IMR-90 (cell line): ENCODE data around the gene RBP5. TPM values are rescaled to one million over a fixed set of nuclear protein-coding genes. Genes with fewer than 3 reads are reported as not detected.

ENCODE experiments used
- ATAC-seq: fragments of 200-7000 bp; cut with Tn5 transposase; 2 replicates; pipeline ENCODE4 v1.9.1; 2020; ENCODE audit warnings: low read depth, mild to moderate bottlenecking, moderate library complexity
- BruUV-seq: library from RNA; stranded (reverse); fragments of 400-500 nt; replicated peaks from 2 replicates; lab custom pipeline; 2021; lab: Mats Ljungman, UMichigan
- CTCF ChIA-PET: fragments of 300-600 bp; formaldehyde crosslinking; extraction: SDS; loops from one replicate; lab custom pipeline; 2021; ENCODE audit warnings: antibody characterized with exemption; lab: Yijun Ruan, JAX
- POLR2A ChIA-PET: fragments of 300-600 bp; sonication (Branson Sonifier 250); formaldehyde crosslinking; loops from one replicate; lab custom pipeline; 2022; ENCODE audit warnings: antibody characterized with exemption; ENCODE audit not compliant: unreplicated experiment; lab: Charles Lee
- DNase-seq: peaks from one replicate; pipeline ENCODE4 v3.0.0; 2013
- H2AFZ ChIP-seq: replicated peaks from 2 replicates; pipeline ENCODE3; 2013; ENCODE audit warnings: low read length, mild to moderate bottlenecking; ENCODE audit not compliant: poor library complexity
- H2AK5ac ChIP-seq: 2 replicates; pipeline ENCODE4 v1.6.1; 2013; ENCODE audit warnings: low read depth, low read length, inconsistent platforms
- H2AK9ac ChIP-seq: replicated peaks from 2 replicates; pipeline ENCODE3; 2013; ENCODE audit warnings: mild to moderate bottlenecking, low read depth, low read length, moderate library complexity; ENCODE audit not compliant: poor library complexity
- H2BK120ac ChIP-seq: 2 replicates; pipeline ENCODE4 v1.6.1; 2013; ENCODE audit warnings: low read depth, low read length, inconsistent platforms
- H2BK15ac ChIP-seq: 3 replicates; pipeline ENCODE4 v1.6.1; 2013; ENCODE audit warnings: low read depth, low read length, inconsistent platforms
- H2BK20ac ChIP-seq: 2 replicates; pipeline ENCODE4 v1.6.1; 2013; ENCODE audit warnings: low read depth, mild to moderate bottlenecking, inconsistent platforms, low read length, moderate library complexity
- H2BK5ac ChIP-seq: 2 replicates; pipeline ENCODE4 v1.6.1; 2013; ENCODE audit warnings: mild to moderate bottlenecking, low read depth, low read length, inconsistent platforms; ENCODE audit not compliant: poor library complexity, severe bottlenecking
- H3K14ac ChIP-seq: replicated peaks from 2 replicates; pipeline ENCODE4 v1.6.1; 2013; ENCODE audit warnings: low read depth, low read length, inconsistent platforms
- H3K18ac ChIP-seq: 2 replicates; pipeline ENCODE4 v1.6.1; 2013; ENCODE audit warnings: low read depth, low read length, control low read depth
- H3K23ac ChIP-seq: 2 replicates; pipeline ENCODE4 v1.6.1; 2013; ENCODE audit warnings: low read depth, low read length, inconsistent platforms
- H3K27ac ChIP-seq: 2 replicates; pipeline ENCODE4 v1.5.1; 2013; ENCODE audit warnings: mild to moderate bottlenecking, control low read depth, low read length; ENCODE audit not compliant: insufficient read depth
- H3K27me3 ChIP-seq: 2 replicates; pipeline ENCODE4 v1.6.1; 2013; ENCODE audit warnings: low read length; ENCODE audit not compliant: control insufficient read depth, insufficient read depth
- H3K36me3 ChIP-seq: 2 replicates; pipeline ENCODE4 v1.6.1; 2013; ENCODE audit warnings: low read length, mixed read lengths; ENCODE audit not compliant: control insufficient read depth, insufficient read depth
- H3K4ac ChIP-seq: 2 replicates; pipeline ENCODE4 v1.6.1; 2013; ENCODE audit warnings: low read depth, low read length, inconsistent platforms
- H3K4me1 ChIP-seq: 2 replicates; pipeline ENCODE4 v1.6.1; 2013; ENCODE audit warnings: low read length, mixed read lengths; ENCODE audit not compliant: control insufficient read depth, insufficient read depth
- H3K4me2 ChIP-seq: 2 replicates; pipeline ENCODE4 v1.6.1; 2013; ENCODE audit warnings: low read depth, mild to moderate bottlenecking, control low read depth, low read length, moderate library complexity
- H3K4me3 ChIP-seq: 2 replicates; pipeline ENCODE4 v1.5.1; 2013; ENCODE audit warnings: low read depth, mild to moderate bottlenecking, control low read depth, low read length, moderate library complexity; ENCODE audit not compliant: insufficient read depth
- H3K56ac ChIP-seq: 2 replicates; pipeline ENCODE4 v1.6.1; 2013; ENCODE audit warnings: low read length, inconsistent platforms; ENCODE audit not compliant: insufficient read depth; ENCODE audit errors: extremely low read depth
- H3K79me1 ChIP-seq, 2 experiments: 2 replicates each; pipeline ENCODE4 v1.6.1; 2013; ENCODE audit warnings: low read length in 2 of 2, inconsistent platforms in 1 of 2, low read depth in 1 of 2
- H3K9ac ChIP-seq: 2 replicates; pipeline ENCODE4 v1.6.1; 2013; ENCODE audit warnings: low read depth, low read length, control low read depth
- H3K9me1 ChIP-seq: 2 replicates; pipeline ENCODE4 v1.6.1; 2013; ENCODE audit warnings: low read length, inconsistent platforms; ENCODE audit not compliant: insufficient read depth
- H3K9me3 ChIP-seq: 2 replicates; pipeline ENCODE4 v1.6.1; 2013; ENCODE audit warnings: low read length; ENCODE audit not compliant: control insufficient read depth, insufficient read depth
- H4K20me1 ChIP-seq: 2 replicates; pipeline ENCODE4 v1.6.1; 2013; ENCODE audit warnings: low read length, inconsistent platforms; ENCODE audit not compliant: insufficient read depth
- H4K5ac ChIP-seq: 2 replicates; pipeline ENCODE4 v1.6.1; 2013; ENCODE audit warnings: mild to moderate bottlenecking, low read depth, low read length, control low read depth
- H4K8ac ChIP-seq, 2 experiments: 2 replicates each; pipeline ENCODE4 v1.6.1; 2013; ENCODE audit warnings: low read depth in 2 of 2, low read length in 2 of 2, control low read depth in 1 of 2, inconsistent platforms in 1 of 2
- H4K91ac ChIP-seq: 2 replicates; pipeline ENCODE4 v1.6.1; 2013; ENCODE audit warnings: low read depth, low read length, inconsistent platforms; ENCODE audit not compliant: insufficient read depth
- CEBPB ChIP-seq: IDR thresholded peaks from 2 replicates; pipeline ENCODE4 v1.6.1; 2012; ENCODE audit warnings: low read depth, low read length, improper control_type of control experiment
- MAFK ChIP-seq: IDR thresholded peaks from 2 replicates; pipeline ENCODE4 v1.6.1; 2012; ENCODE audit warnings: low read depth, low read length, improper control_type of control experiment
- SMC3 ChIP-seq: fragments of 150-350 bp; IDR thresholded peaks from 2 replicates; pipeline ENCODE4 v1.6.1; 2016; ENCODE audit warnings: low read depth, mild to moderate bottlenecking, antibody characterized with exemption, low read length, moderate library complexity
- WGBS, 2 experiments: methylation state at CpG; one replicate each; pipeline versions ENCODE4 v1.1.5 to v1.1.7; 2013; ENCODE audit warnings: missing lambda C conversion rate in 2 of 2; ENCODE audit not compliant: insufficient read length in 1 of 2; ENCODE audit errors: extremely low coverage in 2 of 2; 5-methylcytosine and 5-hydroxymethylcytosine counted together
- dilution Hi-C: fragments of 300-500 bp; cut with HindIII; formaldehyde crosslinking; loops from one replicate; pipeline ENCODE4 v1.14.3; 2018; ENCODE audit warnings: low sequenced_read_pairs; ENCODE audit not compliant: unreplicated experiment
- in situ Hi-C: fragments of 300-500 bp; cut with MboI; formaldehyde crosslinking; loops from 3 replicates; pipeline ENCODE4 v1.14.3; 2019; ENCODE audit warnings: low sequenced_read_pairs, inconsistent platforms, mixed read lengths
- intact Hi-C: fragments of 100-400 bp; cut with micrococcal nuclease; formaldehyde crosslinking; loops from 2 replicates; pipeline ENCODE4 v1.10.0; 2022
- polyA plus RNA-seq, 3 experiments: library from polyadenylated mRNA; depleted of rRNA; stranded (reverse); fragments of >200 nt; gene quantifications; 2 replicates each; pipeline ENCODE4 v1.2.3, GENCODE V29; 2012; ENCODE audit warnings: low replicate concordance in 1 of 3
- total RNA-seq: library from RNA; depleted of rRNA; stranded (reverse); fragments of >200 nt; gene quantifications from 2 replicates; pipeline ENCODE4 v1.2.3, GENCODE V29; 2012

The RBP5 gene
- total and polyA plus RNA-seq, 2 of the 4 experiments (the other 2 are of a cell fraction): 0.15 TPM; not detected in 1

DNA sequence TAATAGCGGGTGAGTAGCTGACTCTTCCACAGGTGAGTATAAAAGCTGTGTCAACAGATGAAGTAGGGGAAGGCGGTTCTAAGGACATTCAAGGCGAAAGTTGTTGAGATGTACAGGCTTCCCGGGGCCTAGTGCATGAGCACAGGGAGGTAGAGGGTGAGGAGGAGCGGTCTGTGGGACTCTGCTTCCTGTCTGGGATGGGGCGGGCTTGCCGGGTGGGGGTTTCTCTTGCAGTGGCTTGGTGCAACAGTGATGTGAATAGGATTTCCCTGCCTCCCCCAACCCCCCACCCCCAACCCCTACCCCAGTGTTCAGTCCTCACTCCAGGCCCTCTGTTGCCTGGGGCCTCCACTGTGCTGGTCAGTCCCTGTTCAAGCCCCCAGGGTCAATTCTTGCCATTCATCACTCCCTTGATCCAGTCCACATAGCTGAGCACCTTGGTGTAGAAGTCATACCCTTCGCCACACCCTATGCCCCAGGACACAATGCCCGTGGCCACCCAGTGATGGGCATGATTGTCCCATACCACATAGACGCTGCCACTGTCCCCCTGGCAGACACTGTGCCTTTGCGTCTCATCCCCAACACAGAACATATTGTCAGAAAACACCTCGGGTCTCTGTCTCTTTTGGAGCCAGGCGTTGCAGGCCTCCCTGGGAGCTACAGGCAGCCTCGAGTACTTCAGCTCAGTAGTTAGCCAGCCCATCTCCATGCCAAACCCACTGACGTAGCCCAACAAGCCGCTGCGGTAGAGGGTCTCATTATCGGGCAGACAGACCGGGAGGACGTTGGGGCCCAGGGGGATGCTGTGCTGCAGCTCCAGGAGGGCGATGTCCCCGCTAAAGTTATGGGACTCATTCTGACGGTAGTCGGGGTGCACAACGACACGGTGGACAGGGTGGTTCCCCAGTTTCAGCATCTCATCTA lies 32.4 kb downstream of the RBP5 start (continued):
- TF ChIP-seq SMC3: no peak
- TF ChIP-seq MAFK: no peak

DNA sequence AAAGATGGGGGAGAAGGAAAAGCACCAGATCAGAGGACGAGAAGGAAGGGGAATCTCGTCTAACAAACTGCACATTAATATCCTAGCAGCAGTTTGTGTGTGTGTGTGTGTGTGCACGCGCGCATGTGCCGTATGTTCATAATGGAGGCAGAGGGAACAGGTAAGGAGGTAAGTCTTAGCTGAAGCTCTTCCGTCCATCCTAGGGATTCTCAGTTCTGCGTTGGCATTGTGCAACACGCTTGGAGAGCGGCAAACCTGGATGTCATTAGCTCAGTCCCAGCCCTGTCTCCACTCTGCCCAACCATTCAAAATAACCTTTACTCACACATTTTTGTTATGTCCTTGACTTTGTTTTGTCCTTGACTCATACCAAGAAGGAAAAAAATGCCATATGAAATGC lies 34.8 kb downstream of the RBP5 start:
- in situ Hi-C loops: no loop called here
- CTCF ChIA-PET: interaction anchor here (0.7 to 1.9 kb wide), 3 partner anchors 13 to 34 kb away, joined by 3 to 5 read pairs (median 5); partner anchors contain the start of gene C1S

More for the DNA sequence above, 34.8 kb downstream of the RBP5 start:
- Histone ChIP-seq H3K4me1 (peaks cover 26% of the 10 kb centered on the region), H3K36me3 (peaks cover 19% of the 10 kb centered on the region; the same call in 1 of the 2 replicates), H4K20me1 (no peaks in the 10 kb centered on the region), H3K27me3 (no peaks in the 10 kb centered on the region), H2BK15ac (no peak overlapping the region; the same call in 2 of the 3 replicates), H2AFZ (no peak overlapping the region), H3K4me3 (no peak overlapping the region), H3K18ac (no peak overlapping the region), H4K5ac (no peak overlapping the region; the same call in 1 of the 2 replicates), H3K9me3 (no peaks in the 10 kb centered on the region), H4K91ac (peak overlapping the region; percentile 62; the same call in 1 of the 2 replicates), H3K79me1 (peaks cover 13 to 28% of the 10 kb centered on the region in 2 experiments; a peak in 3 of 4 replicates), H3K9me1 (peaks cover 21% of the 10 kb centered on the region), H3K23ac (no peak overlapping the region), H3K4me2 (no peak overlapping the region), H3K9ac (no peak overlapping the region), H3K14ac (no peak overlapping the region), H3K56ac (no peak overlapping the region), H2BK120ac (peak overlapping the region; percentile 14; the same call in 1 of the 2 replicates), H3K4ac (peak overlapping the region; percentile 88; the same call in 1 of the 2 replicates), H2AK9ac (no peak overlapping the region), H4K8ac (no peak overlapping the region), H2AK5ac (peak overlapping the region; percentile 43; the same call in 1 of the 2 replicates), H3K27ac (no peak overlapping the region), H2BK5ac (no peak overlapping the region), H2BK20ac (peak overlapping the region; percentile 26; the same call in 1 of the 2 replicates)
- no CpG with 5 or more reads among the region's 10 CpGs for WGBS, 2 experiments
- no peak for TF ChIP-seq SMC3
- TF ChIP-seq CEBPB: peak; percentile 47; the same call in 1 of the 2 replicates
- intact Hi-C loops (no loop called here), dilution Hi-C loops (no loop called here)
- BruUV-seq: no TSS peak
- POLR2A ChIA-PET: interaction anchor here (0.5 to 0.7 kb wide), 2 partner anchors 33 to 49 kb away, joined by 3 read pairs; partner anchors contain the start of gene C1S
- DNase-seq (no peak), ATAC-seq (no peak)
